Measurements from ENCODE around the gene TRHDE.

Gene TRHDE

DNA sequence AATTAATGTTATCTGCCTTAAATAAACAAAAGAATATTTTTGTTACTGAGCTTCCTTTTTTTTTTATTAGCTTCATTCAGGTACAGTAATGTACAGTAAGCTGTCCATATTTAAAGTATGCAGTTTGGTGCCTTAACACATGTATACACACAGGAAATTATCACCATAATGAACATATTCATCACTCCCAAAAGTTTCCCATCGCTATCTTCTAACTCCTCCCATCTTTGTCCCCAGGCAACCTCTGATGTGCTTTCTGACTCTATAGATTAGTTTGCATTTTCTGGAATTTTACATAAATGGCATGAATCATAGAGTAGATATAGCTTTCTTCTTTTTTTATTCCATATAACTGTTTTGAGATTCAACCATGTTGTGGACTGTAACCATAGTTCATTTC is 193.0 kb downstream of the TRHDE start:
- H3K9me3 ChIP-seq (ENCODE audit: low read length), result no peaks in the 10 kb centered on the region
- H3K79me2 ChIP-seq (ENCODE audit: insufficient read depth, low read length), result no peaks in the 10 kb centered on the region
- TF ChIP-seq CTCF (IDR thresholded peaks at IDR 0.05; ENCODE audit: low read length) (no peak), EZH2 (IDR thresholded peaks at IDR 0.05; ENCODE audit: borderline replicate concordance, low read length) (no peak)
- no peak overlapping the region for H3K27ac ChIP-seq (ENCODE audit: low read depth, low read length, poor library complexity, severe bottlenecking)
- no peak overlapping the region for H3K4me2 ChIP-seq (ENCODE audit: low read length)
- no peaks in the 10 kb centered on the region for H3F3A ChIP-seq (ENCODE audit: insufficient read depth, low read length)
- no peaks in the 10 kb centered on the region for H3K27me3 ChIP-seq (ENCODE audit: insufficient read depth, low read length)
- H4K20me1 ChIP-seq (ENCODE audit: insufficient read depth, low read length), result no peaks in the 10 kb centered on the region
- H3K36me3 ChIP-seq (ENCODE audit: insufficient read depth, low read length), result no peaks in the 10 kb centered on the region
- no peaks in the 10 kb centered on the region for H3K4me1 ChIP-seq (ENCODE audit: insufficient read depth, low read length, severe bottlenecking)
- no peak overlapping the region for H2AFZ ChIP-seq (ENCODE audit: low read length)
- H3K9me2 ChIP-seq (ENCODE audit: low read depth, low read length), result no peaks in the 10 kb centered on the region
- H3K4me3 ChIP-seq (ENCODE audit: low read depth, low read length, poor library complexity, severe bottlenecking), result no peak overlapping the region
- H3K9ac ChIP-seq (ENCODE audit: low read length), result no peak overlapping the region

DNA sequence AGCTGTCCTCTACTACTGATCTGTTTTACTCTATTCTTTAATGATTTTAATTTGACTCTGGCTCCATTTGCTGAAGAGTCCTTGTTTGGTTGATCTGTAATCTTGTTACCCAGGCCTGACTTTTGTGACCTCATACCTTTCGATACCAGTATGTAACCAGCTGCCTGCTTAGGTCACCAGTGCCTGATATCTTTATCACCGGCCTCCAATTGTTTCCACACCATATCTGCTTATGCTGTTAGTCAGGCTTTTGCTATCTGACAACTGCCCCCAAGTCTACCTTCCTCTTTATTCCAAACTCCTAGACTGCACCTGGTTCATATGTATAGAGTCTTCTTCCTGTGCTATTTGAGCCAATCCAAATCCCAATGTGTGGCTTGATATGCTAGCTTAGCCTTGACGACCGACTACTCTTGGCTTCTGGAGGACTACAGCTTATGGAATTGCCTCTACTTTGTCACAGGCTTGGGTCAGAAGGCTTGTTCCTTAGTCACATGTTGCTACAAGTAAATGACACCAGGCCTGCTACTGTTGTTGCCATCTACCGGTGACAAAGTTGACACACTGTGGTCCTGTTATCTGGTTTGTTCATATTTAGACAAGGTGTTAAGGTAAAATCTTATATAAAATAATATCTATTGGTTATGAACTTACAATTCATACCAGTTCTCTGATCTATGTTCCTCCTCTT is 193.9 kb downstream of the TRHDE start:
- H4K20me1 ChIP-seq (ENCODE audit: insufficient read depth, low read length), result no peaks in the 10 kb centered on the region
- H2AFZ ChIP-seq (ENCODE audit: low read length), result no peak overlapping the region
- TF ChIP-seq CTCF (IDR thresholded peaks at IDR 0.05; ENCODE audit: low read length), result no peak
- no peak for TF ChIP-seq EZH2 (IDR thresholded peaks at IDR 0.05; ENCODE audit: borderline replicate concordance, low read length)
- H3K9me3 ChIP-seq (ENCODE audit: low read length), result no peaks in the 10 kb centered on the region
- no peaks in the 10 kb centered on the region for H3K79me2 ChIP-seq (ENCODE audit: insufficient read depth, low read length)
- no peak overlapping the region for H3K9ac ChIP-seq (ENCODE audit: low read length)
- no peaks in the 10 kb centered on the region for H3K9me2 ChIP-seq (ENCODE audit: low read depth, low read length)
- H3K4me2 ChIP-seq (ENCODE audit: low read length), result no peak overlapping the region
- no peaks in the 10 kb centered on the region for H3F3A ChIP-seq (ENCODE audit: insufficient read depth, low read length)
- H3K27ac ChIP-seq (ENCODE audit: low read depth, low read length, poor library complexity, severe bottlenecking), result no peak overlapping the region
- no peaks in the 10 kb centered on the region for H3K27me3 ChIP-seq (ENCODE audit: insufficient read depth, low read length)
- no peak overlapping the region for H3K4me3 ChIP-seq (ENCODE audit: low read depth, low read length, poor library complexity, severe bottlenecking)
- no peaks in the 10 kb centered on the region for H3K36me3 ChIP-seq (ENCODE audit: insufficient read depth, low read length)
- H3K4me1 ChIP-seq (ENCODE audit: insufficient read depth, low read length, severe bottlenecking), result no peaks in the 10 kb centered on the region

DNA sequence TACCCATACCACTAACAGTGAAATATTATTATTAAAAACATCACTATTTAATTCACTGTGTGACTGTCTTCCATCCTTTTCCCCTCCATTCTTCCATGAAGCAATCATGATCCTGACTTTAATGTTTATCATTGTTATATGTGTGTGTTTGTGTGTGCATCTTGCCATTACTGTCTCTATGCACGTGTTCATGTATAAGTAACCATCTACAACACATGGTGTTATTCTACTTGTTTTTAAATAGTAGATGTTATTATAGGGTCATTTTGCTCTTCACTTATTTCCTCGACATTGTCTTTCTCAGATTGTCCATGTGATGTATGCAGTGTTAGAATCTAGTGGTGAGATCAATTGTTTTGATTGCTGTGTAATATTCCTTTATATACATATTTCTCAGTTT is 195.8 kb downstream of the TRHDE start:
- Histone ChIP-seq H2AFZ (ENCODE audit: low read length) (no peak overlapping the region), H3K27ac (ENCODE audit: low read depth, low read length, poor library complexity, severe bottlenecking) (no peak overlapping the region), H3K4me3 (ENCODE audit: low read depth, low read length, poor library complexity, severe bottlenecking) (no peak overlapping the region), H3K9me3 (ENCODE audit: low read length) (no peaks in the 10 kb centered on the region), H4K20me1 (ENCODE audit: insufficient read depth, low read length) (no peaks in the 10 kb centered on the region), H3F3A (ENCODE audit: insufficient read depth, low read length) (no peaks in the 10 kb centered on the region), H3K79me2 (ENCODE audit: insufficient read depth, low read length) (no peaks in the 10 kb centered on the region), H3K9ac (ENCODE audit: low read length) (no peak overlapping the region), H3K4me1 (ENCODE audit: insufficient read depth, low read length, severe bottlenecking) (no peaks in the 10 kb centered on the region), H3K4me2 (ENCODE audit: low read length) (no peak overlapping the region), H3K27me3 (ENCODE audit: insufficient read depth, low read length) (no peaks in the 10 kb centered on the region), H3K9me2 (ENCODE audit: low read depth, low read length) (no peaks in the 10 kb centered on the region), H3K36me3 (ENCODE audit: insufficient read depth, low read length) (no peaks in the 10 kb centered on the region)
- no peak for TF ChIP-seq EZH2 (IDR thresholded peaks at IDR 0.05; ENCODE audit: borderline replicate concordance, low read length)
- TF ChIP-seq CTCF (IDR thresholded peaks at IDR 0.05; ENCODE audit: low read length), result no peak

Measured in OCI-LY1 (cell line).